Neural cell (in vitro differentiated cells): ENCODE results near the gene ZCCHC24. TPM values are rescaled to one million over a fixed set of nuclear protein-coding genes. Genes with fewer than 3 reads are reported as not detected.

Experiments
- H2AFZ ChIP-seq: fragments of 200-600, 300-800 bp; sonication (generic), shearing (Covaris generic); 2 replicates; pipeline ENCODE4 v1.6.0; 2014; ENCODE audit warnings: low read depth, mild to moderate bottlenecking, antibody characterized with exemption, low read length, moderate library complexity
- H3F3A ChIP-seq: fragments of 200-600 bp; shearing (Covaris generic); 2 replicates; pipeline ENCODE4 v1.6.1; 2016; ENCODE audit warnings: mild to moderate bottlenecking, moderate library complexity, mixed read lengths, antibody characterized with exemption, low read length; ENCODE audit not compliant: insufficient read depth, poor library complexity, severe bottlenecking
- H3K27ac ChIP-seq: fragments of 200-600, 300-800 bp; sonication (generic), shearing (Covaris generic); 2 replicates; pipeline ENCODE4 v1.5.1; 2014; ENCODE audit warnings: mild to moderate bottlenecking, low read length, moderate library complexity
- H3K27me3 ChIP-seq: fragments of 300-800, 200-600 bp; sonication (generic), shearing (Covaris generic); 2 replicates; pipeline ENCODE4 v1.6.0; 2014; ENCODE audit warnings: mild to moderate bottlenecking, low read depth, low read length, moderate library complexity; ENCODE audit not compliant: insufficient read depth
- H3K36me3 ChIP-seq: fragments of 300-800, 200-600 bp; sonication (generic), shearing (Covaris generic); 2 replicates; pipeline ENCODE4 v1.5.1; 2014; ENCODE audit warnings: mild to moderate bottlenecking, antibody characterized with exemption, low read length, moderate library complexity; ENCODE audit not compliant: insufficient read depth
- H3K4me2 ChIP-seq: fragments of 300-800, 200-600 bp; sonication (generic), shearing (Covaris generic); 2 replicates; pipeline ENCODE4 v1.6.0; 2014; ENCODE audit warnings: mild to moderate bottlenecking, low read length
- H3K4me3 ChIP-seq: fragments of 300-800, 200-600 bp; sonication (generic), shearing (Covaris generic); 2 replicates; pipeline ENCODE4 v1.5.1; 2014; ENCODE audit warnings: mild to moderate bottlenecking, low read length, moderate library complexity
- H3K79me2 ChIP-seq: fragments of 200-600 bp; shearing (Covaris generic); replicated peaks from 2 replicates; pipeline ENCODE4 v1.6.0; 2014; ENCODE audit warnings: mild to moderate bottlenecking, low read length, moderate library complexity; ENCODE audit not compliant: insufficient read depth
- H3K9ac ChIP-seq: fragments of 300-800, 200-600 bp; sonication (generic), shearing (Covaris generic); 2 replicates; pipeline ENCODE4 v1.6.1; 2016; ENCODE audit warnings: mild to moderate bottlenecking, low read length, mixed read lengths
- H3K9me2 ChIP-seq: fragments of 200-600 bp; shearing (Covaris generic); 2 replicates; pipeline ENCODE4 v1.6.1; 2016; ENCODE audit warnings: mild to moderate bottlenecking, low read length, mixed read lengths; ENCODE audit not compliant: insufficient read depth
- H3K9me3 ChIP-seq: fragments of 200-600, 300-800 bp; sonication (generic), shearing (Covaris generic); 2 replicates; pipeline ENCODE4 v1.6.1; 2016; ENCODE audit warnings: mild to moderate bottlenecking, mixed run types, low read length, moderate library complexity, mixed read lengths
- H4K20me1 ChIP-seq: fragments of 200-600 bp; shearing (Covaris generic); 2 replicates; pipeline ENCODE4 v1.6.1; 2016; ENCODE audit warnings: mild to moderate bottlenecking, mixed run types; ENCODE audit not compliant: insufficient read depth
- EP300 ChIP-seq: fragments of 450-650 bp; conservative IDR thresholded peaks from 2 replicates; pipeline ENCODE4 v1.6.1; 2014; ENCODE audit warnings: antibody characterized with exemption, mild to moderate bottlenecking, moderate library complexity; ENCODE audit not compliant: poor library complexity, severe bottlenecking
- EZH2 ChIP-seq: fragments of 200-600, 300-800 bp; shearing (Covaris generic), sonication (generic); IDR thresholded peaks from 2 replicates; pipeline ENCODE4 v1.6.1; 2014; ENCODE audit warnings: antibody characterized with exemption, low read length, borderline replicate concordance, mild to moderate bottlenecking; ENCODE audit not compliant: insufficient read depth, poor library complexity, severe bottlenecking
- MXI1 ChIP-seq: fragments of 450-650 bp; conservative IDR thresholded peaks from 2 replicates; pipeline ENCODE4 v1.6.1; 2014; ENCODE audit warnings: antibody characterized with exemption, mild to moderate bottlenecking; ENCODE audit not compliant: poor library complexity, severe bottlenecking
- POLR2AphosphoS5 ChIP-seq: IDR thresholded peaks from 2 replicates; pipeline ENCODE4 v1.6.1; 2012
- RAD21 ChIP-seq: fragments of 450-650 bp; conservative IDR thresholded peaks from 2 replicates; pipeline ENCODE4 v1.6.1; 2014; ENCODE audit warnings: antibody characterized with exemption, mild to moderate bottlenecking, moderate library complexity
- SMC3 ChIP-seq: fragments of 450-650 bp; conservative IDR thresholded peaks from 2 replicates; pipeline ENCODE4 v1.6.1; 2014; ENCODE audit warnings: antibody characterized with exemption, mild to moderate bottlenecking, moderate library complexity; ENCODE audit not compliant: poor library complexity
- TAF1 ChIP-seq: IDR thresholded peaks from 2 replicates; pipeline ENCODE4 v1.6.1; 2012; ENCODE audit warnings: low read depth
- polyA plus RNA-seq: library from polyadenylated mRNA; depleted of rRNA; stranded (reverse); fragments of >200 nt; gene quantifications from 2 replicates; pipeline ENCODE4 v1.2.3, GENCODE V29; 2014
- TF ChIP-seq, protein P1 (sequence below): fragments of 450-650 bp; IDR thresholded peaks from 2 replicates; pipeline ENCODE4 v1.5.1; 2014; ENCODE audit warnings: antibody characterized with exemption, mild to moderate bottlenecking, moderate library complexity; ENCODE audit not compliant: poor library complexity, severe bottlenecking
- TF ChIP-seq, protein P2 (sequence below): IDR thresholded peaks from 2 replicates; pipeline ENCODE4 v1.6.1; 2012; ENCODE audit warnings: borderline replicate concordance

The ZCCHC24 gene
- polyA plus RNA-seq, 1 donor from 2014 or later = not detected

DNA sequence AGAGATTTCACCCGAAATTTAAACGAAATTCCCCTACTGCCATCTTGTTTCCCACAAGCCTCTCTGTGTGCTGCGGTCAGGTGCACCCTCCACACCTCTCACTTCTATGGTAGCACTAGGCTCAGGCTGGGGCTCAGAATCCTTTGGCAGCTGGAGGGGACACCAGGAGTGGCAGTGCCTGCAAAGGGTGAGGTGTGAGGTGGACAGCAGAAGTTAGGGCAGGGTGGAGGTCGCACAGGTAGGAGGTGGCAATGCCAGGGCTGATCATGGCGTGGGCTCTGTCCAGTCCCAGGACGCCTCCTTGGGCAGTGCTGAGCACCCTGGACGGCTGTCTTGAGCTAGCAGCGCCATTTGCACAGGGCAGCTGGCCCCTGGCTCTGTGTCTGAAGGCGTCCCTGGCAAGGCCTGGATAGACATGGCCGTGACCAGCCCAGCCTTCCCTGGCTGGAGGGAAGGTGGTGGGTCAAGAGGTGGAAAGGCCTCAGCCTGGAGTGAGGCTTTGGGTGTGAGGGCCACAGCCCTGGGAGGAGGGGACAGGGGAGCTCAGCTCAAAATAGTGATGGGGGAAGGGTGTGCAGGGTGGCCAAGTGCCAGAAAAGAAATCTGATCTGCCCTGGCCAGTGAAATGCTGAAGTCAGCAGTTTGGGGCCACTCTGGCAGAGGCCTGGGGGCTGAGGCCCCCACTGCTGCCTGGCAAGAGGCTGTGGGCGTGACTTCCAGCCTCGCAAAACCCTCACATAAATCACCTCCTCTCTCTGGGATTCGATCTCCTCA, 40.0 kb downstream of the ZCCHC24 start:
- no peak for TF ChIP-seq SMC3
- TF ChIP-seq TAF1 = no peak
- no peak for TF ChIP-seq RAD21
- TF ChIP-seq POLR2AphosphoS5 = no peak
- TF ChIP-seq EZH2 = no peak
- no peak for TF ChIP-seq EP300
- TF ChIP-seq, protein P1, sequence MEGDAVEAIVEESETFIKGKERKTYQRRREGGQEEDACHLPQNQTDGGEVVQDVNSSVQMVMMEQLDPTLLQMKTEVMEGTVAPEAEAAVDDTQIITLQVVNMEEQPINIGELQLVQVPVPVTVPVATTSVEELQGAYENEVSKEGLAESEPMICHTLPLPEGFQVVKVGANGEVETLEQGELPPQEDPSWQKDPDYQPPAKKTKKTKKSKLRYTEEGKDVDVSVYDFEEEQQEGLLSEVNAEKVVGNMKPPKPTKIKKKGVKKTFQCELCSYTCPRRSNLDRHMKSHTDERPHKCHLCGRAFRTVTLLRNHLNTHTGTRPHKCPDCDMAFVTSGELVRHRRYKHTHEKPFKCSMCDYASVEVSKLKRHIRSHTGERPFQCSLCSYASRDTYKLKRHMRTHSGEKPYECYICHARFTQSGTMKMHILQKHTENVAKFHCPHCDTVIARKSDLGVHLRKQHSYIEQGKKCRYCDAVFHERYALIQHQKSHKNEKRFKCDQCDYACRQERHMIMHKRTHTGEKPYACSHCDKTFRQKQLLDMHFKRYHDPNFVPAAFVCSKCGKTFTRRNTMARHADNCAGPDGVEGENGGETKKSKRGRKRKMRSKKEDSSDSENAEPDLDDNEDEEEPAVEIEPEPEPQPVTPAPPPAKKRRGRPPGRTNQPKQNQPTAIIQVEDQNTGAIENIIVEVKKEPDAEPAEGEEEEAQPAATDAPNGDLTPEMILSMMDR = no peak
- TF ChIP-seq, protein P2, sequence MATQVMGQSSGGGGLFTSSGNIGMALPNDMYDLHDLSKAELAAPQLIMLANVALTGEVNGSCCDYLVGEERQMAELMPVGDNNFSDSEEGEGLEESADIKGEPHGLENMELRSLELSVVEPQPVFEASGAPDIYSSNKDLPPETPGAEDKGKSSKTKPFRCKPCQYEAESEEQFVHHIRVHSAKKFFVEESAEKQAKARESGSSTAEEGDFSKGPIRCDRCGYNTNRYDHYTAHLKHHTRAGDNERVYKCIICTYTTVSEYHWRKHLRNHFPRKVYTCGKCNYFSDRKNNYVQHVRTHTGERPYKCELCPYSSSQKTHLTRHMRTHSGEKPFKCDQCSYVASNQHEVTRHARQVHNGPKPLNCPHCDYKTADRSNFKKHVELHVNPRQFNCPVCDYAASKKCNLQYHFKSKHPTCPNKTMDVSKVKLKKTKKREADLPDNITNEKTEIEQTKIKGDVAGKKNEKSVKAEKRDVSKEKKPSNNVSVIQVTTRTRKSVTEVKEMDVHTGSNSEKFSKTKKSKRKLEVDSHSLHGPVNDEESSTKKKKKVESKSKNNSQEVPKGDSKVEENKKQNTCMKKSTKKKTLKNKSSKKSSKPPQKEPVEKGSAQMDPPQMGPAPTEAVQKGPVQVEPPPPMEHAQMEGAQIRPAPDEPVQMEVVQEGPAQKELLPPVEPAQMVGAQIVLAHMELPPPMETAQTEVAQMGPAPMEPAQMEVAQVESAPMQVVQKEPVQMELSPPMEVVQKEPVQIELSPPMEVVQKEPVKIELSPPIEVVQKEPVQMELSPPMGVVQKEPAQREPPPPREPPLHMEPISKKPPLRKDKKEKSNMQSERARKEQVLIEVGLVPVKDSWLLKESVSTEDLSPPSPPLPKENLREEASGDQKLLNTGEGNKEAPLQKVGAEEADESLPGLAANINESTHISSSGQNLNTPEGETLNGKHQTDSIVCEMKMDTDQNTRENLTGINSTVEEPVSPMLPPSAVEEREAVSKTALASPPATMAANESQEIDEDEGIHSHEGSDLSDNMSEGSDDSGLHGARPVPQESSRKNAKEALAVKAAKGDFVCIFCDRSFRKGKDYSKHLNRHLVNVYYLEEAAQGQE = no peak
- TF ChIP-seq MXI1 = no peak
- Histone ChIP-seq H3K4me3 (no peak overlapping the region), H3K9me3 (no peaks in the 10 kb centered on the region), H4K20me1 (no peaks in the 10 kb centered on the region), H2AFZ (no peak overlapping the region), H3K27me3 (no peaks in the 10 kb centered on the region), H3K9me2 (no peaks in the 10 kb centered on the region), H3K9ac (no peak overlapping the region), H3K4me2 (no peak overlapping the region), H3K36me3 (no peaks in the 10 kb centered on the region), H3K27ac (no peak overlapping the region), H3K79me2 (no peaks in the 10 kb centered on the region), H3F3A (no peaks in the 10 kb centered on the region)

DNA sequence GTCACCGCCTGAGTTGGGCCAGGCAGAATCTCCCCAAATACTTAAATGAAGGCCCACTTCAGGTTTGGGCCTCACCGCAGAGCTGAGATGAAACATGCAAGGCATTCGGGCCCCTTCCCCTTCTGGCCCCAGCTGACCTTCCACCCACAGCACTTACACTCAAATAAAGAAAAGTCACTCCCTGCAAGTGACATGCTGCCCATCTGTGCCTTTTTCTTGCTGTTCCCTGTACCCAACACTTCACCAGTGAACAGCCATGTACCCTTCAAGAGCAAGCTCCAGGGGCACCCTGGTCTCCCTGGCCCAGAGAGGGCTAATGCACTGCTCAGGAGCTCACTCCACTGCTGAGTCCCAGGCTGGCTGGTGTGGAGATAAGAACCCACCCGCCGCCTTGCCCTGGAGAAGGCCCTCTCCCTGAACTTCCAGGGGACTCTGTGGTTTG, 40.7 kb downstream of the ZCCHC24 start:
- Histone ChIP-seq H3K4me2 (no peak overlapping the region), H3K27me3 (no peaks in the 10 kb centered on the region), H3F3A (no peaks in the 10 kb centered on the region), H3K9ac (no peak overlapping the region), H3K9me3 (no peaks in the 10 kb centered on the region), H2AFZ (no peak overlapping the region), H3K79me2 (no peaks in the 10 kb centered on the region), H3K9me2 (no peaks in the 10 kb centered on the region), H3K27ac (no peak overlapping the region), H4K20me1 (no peaks in the 10 kb centered on the region), H3K4me3 (no peak overlapping the region), H3K36me3 (no peaks in the 10 kb centered on the region)
- TF ChIP-seq RAD21 (no peak), EZH2 (no peak), EP300 (no peak), MXI1 (no peak), POLR2AphosphoS5 (no peak), SMC3 (no peak), TAF1 (no peak)
- TF ChIP-seq, protein P1 = no peak
- TF ChIP-seq, protein P2 = no peak
